Measurements from ENCODE around the gene ZNF578. TPM values are rescaled to one million over a fixed set of nuclear protein-coding genes. Genes with fewer than 3 reads are reported as not detected.
A peak's percentile ranks its signal among the peaks of the same experiment; 100 is the strongest.
"Not testable (repeated sequence)": the region's sequence is repeated elsewhere in the genome, so short reads cannot be mapped to it uniquely, and the experiment has no call there.

The ZNF578 gene
- total RNA-seq, 1 donor from 2014 or later: 1.5 TPM

DNA sequence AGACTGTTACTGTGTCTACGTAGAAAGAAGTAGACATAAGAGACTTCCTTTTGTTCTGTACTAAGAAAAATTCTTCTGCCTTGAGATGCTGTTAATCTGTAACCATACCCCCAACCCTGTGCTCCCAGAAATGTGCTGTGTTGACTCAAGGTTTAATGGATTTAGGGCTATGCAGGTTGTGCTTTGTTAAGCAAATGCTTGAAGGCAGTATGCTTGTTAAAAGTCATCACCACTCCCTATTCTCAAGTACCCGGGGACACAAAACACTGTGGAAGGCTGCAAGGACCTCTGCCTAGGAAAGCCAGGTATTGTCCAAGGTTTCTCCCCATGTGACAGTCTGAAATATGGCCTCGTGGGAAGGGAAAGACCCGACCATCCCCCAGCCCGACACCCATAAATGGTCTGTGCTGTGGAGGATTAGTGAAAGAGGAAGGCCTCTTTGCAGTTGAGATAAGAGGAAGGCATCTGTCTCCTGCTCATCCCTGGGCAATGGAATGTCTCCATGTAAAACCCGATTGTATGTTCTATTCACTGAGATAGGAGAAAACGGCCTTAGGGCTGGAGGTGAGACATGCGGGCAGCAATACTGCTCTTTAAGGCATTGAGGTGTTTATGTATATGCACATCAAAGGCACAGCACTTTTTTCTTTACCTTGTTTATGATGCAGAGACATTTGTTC is 32.3 kb downstream of the ZNF578 start:
- intact Hi-C loops (cut with DNase I); ATAC-seq; H3K4me1 ChIP-seq; H3K27me3 ChIP-seq (ENCODE audit: low read depth); H3K4me3 ChIP-seq; H3K27ac ChIP-seq; DNase-seq; H3K36me3 ChIP-seq: not testable (repeated sequence)
- H3K9me3 ChIP-seq: peaks cover 69% of the 10 kb centered on the region

DNA sequence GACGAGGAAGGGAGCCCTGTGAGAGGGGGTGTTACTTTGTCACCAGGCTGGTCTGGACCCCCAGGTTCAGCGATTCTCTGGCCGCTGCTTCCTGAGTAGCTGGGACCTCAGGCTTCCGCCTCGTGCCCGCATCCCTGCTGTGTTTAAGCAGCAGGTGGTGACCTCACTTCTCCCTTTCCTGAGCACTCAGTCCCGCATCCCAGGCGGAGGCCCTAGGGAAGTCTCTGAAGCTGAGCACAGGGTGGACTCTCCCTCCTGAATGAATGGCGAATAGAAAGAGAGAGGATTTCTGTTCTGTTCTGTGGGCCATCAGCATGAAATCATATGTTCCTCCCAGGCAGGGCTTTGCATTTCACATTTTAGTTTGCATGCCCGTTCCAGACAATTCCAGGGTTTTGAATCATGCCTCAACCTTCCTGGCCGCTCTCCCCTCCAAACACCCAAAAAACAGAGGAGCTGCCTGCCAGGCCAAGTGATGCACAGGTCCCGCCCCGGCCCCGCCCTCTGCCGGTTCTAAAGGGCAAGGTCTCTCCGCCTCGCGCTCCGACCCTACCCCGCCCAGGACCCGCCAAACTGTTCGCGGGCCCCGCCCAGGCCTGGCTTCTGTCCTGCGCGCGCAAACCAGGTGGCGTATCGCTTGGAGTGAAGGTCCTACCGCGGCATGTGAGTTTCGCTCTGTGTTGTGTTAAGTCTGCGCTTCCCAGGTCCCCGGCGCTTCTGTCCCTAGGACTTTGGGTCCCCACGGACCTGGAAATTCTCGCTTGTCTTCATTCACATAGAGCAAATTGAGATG is 39.0 kb downstream of the ZNF578 start:
- intact Hi-C loops (cut with DNase I): no loop called here
- H3K9me3 ChIP-seq: peaks cover 69% of the 10 kb centered on the region
- H3K27me3 ChIP-seq (ENCODE audit: low read depth): no peaks in the 10 kb centered on the region
- DNase-seq: peak; percentile 45
- no peaks in the 10 kb centered on the region for H3K4me1 ChIP-seq
- H3K27ac ChIP-seq: no peak overlapping the region
- no peaks in the 10 kb centered on the region for H3K36me3 ChIP-seq
- H3K4me3 ChIP-seq: peak overlapping the region; percentile 21
- TF ChIP-seq, protein P1, sequence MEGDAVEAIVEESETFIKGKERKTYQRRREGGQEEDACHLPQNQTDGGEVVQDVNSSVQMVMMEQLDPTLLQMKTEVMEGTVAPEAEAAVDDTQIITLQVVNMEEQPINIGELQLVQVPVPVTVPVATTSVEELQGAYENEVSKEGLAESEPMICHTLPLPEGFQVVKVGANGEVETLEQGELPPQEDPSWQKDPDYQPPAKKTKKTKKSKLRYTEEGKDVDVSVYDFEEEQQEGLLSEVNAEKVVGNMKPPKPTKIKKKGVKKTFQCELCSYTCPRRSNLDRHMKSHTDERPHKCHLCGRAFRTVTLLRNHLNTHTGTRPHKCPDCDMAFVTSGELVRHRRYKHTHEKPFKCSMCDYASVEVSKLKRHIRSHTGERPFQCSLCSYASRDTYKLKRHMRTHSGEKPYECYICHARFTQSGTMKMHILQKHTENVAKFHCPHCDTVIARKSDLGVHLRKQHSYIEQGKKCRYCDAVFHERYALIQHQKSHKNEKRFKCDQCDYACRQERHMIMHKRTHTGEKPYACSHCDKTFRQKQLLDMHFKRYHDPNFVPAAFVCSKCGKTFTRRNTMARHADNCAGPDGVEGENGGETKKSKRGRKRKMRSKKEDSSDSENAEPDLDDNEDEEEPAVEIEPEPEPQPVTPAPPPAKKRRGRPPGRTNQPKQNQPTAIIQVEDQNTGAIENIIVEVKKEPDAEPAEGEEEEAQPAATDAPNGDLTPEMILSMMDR (IDR thresholded peaks at IDR 0.05): no peak
- ATAC-seq: peak; percentile 29 to 72

DNA sequence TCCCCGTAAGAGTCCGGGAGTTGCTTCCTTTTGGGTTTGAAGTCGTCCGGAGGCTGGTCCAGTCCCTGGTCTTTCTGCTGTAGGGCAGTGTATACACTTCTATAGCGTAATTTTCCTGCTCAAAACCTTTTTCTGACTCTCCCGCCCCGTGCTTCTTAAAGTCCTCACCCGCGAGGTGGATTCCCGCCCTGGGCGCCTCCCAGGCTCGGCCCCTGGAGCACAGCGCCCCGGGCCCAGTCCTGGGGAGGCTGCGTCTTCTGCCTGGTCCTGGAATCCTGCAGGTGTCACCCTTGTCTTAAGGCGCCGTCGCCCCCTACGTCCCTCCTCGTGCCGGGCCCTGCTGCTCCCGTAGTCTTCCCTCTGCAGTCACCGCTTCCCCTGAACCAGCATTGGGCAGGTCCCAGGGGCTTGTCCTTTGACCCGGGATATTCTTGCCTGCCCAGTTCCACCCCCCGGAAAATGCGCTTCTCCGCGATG is 39.7 kb downstream of the ZNF578 start:
- Histone ChIP-seq H3K36me3 (no peaks in the 10 kb centered on the region), H3K27ac (no peak overlapping the region), H3K4me3 (peak overlapping the region; percentile 21), H3K27me3 (ENCODE audit: low read depth) (no peaks in the 10 kb centered on the region), H3K9me3 (peaks cover 65% of the 10 kb centered on the region), H3K4me1 (no peaks in the 10 kb centered on the region)
- ATAC-seq (peak; percentile 59 to 77), DNase-seq (peak; percentile 44)
- intact Hi-C loops (cut with DNase I): no loop called here
- TF ChIP-seq, protein P1 (IDR thresholded peaks at IDR 0.05): no peak

DNA sequence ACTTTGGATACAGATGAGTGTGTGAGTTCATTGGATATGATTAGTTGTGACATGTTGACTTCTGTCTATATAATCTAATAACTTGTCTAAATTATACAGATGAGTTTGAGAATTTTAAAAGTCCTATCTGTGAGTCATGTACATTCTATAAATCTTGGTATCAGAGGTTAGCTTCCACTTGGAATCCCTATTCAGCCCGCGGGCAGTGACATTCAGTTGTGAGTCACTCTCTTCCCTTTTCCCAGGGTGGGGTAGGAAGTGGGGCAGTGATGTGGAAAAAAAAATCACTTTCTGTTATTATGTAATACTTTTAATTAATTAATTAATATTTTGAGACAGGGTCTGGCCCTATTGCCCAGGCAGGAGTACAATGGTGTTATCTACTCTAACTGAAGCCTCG is 41.2 kb downstream of the ZNF578 start:
- TF ChIP-seq, protein P1 (IDR thresholded peaks at IDR 0.05): no peak
- Histone ChIP-seq H3K9me3 (peaks cover 61% of the 10 kb centered on the region), H3K27ac (no peak overlapping the region), H3K4me1 (no peaks in the 10 kb centered on the region), H3K4me3 (no peak overlapping the region), H3K36me3 (no peaks in the 10 kb centered on the region), H3K27me3 (ENCODE audit: low read depth) (no peaks in the 10 kb centered on the region)
- ATAC-seq: no peak
- no peak for DNase-seq
- intact Hi-C loops (cut with DNase I): no loop called here

DNA sequence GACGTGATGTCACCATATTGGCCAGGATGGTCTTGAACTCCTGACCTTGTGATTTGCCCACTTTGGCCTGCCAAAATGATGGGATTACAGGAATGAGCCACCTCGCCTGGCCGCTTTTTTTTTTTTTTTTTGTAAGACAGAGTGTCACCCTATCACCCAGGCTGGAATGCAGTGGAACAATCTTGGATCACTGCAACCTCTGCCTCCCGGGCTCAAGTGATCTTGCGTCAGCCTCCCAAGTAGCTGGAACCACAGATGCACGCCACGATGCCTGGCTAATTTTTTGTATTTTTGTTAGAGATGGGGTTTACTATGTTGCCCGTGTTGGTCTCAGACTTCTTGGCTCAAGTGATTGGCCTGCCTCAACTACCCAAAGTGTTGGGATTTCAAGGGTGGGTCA is 45.2 kb downstream of the ZNF578 start:
- Histone ChIP-seq H3K27ac (no peak overlapping the region), H3K27me3 (ENCODE audit: low read depth) (no peaks in the 10 kb centered on the region), H3K36me3 (no peaks in the 10 kb centered on the region), H3K4me3 (no peak overlapping the region), H3K4me1 (no peaks in the 10 kb centered on the region), H3K9me3 (peaks cover 35% of the 10 kb centered on the region)
- intact Hi-C loops (cut with DNase I): no loop called here
- DNase-seq (no peak), ATAC-seq (no peak)
- TF ChIP-seq, protein P1 (IDR thresholded peaks at IDR 0.05): no peak

DNA sequence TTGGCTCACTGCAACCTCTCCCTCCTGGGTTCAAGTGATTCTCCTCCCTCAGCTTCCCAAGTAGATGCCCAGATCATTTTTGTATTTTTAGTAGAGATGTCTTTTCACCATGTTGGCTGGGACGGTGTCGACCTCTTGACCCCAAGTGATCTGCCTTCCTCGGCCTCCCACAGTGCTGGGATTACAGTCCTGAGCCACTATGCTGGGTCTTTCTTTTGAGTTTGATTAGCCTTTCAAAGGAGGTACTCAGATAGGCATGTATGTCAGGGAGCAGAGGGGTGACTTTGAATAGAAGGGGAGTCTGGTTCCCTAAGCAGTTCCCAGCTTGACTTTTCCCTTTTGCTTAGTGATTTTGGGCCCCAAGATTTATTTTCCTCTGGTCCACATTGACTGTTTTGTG is 47.1 kb downstream of the ZNF578 start:
- H3K9me3 ChIP-seq: peaks cover 32% of the 10 kb centered on the region
- DNase-seq; H3K4me3 ChIP-seq; intact Hi-C loops (cut with DNase I); H3K27me3 ChIP-seq (ENCODE audit: low read depth); H3K4me1 ChIP-seq; H3K27ac ChIP-seq; ATAC-seq; H3K36me3 ChIP-seq: not testable (repeated sequence)

DNA sequence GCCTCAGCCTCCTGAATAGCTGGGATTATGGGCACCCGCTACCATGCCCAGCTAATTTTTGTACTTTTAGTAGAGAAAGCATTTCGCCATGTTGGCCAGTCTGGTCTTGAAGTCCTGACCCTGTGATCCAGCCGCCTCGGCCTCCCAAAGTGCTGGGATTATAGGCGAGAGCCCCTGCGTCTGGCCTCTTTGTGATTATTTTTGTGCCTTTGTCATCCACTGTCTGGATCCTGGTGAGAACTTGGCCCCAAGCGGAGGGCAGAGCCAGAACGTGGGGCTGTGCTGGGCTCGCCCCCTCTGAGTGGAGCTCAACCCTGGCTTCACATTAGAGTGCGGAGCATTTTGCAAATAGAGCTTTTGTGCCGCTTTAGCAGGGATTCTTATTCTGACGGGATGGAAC is 47.6 kb downstream of the ZNF578 start:
- intact Hi-C loops (cut with DNase I); H3K36me3 ChIP-seq; ATAC-seq; H3K27ac ChIP-seq; H3K4me3 ChIP-seq; H3K4me1 ChIP-seq; DNase-seq; H3K27me3 ChIP-seq (ENCODE audit: low read depth): not testable (repeated sequence)
- peaks cover 34% of the 10 kb centered on the region for H3K9me3 ChIP-seq

Measured in lower lobe of right lung (tissue), 2 donors.